Body of pancreas (tissue), 4 donors: Measurements from ENCODE around the gene PARD6B.

Source experiments
- CTCF ChIP-seq, 7 experiments: fragments of 450-650 bp in 4 of 7; fragments of 200-600 bp in 3 of 7; sonication (generic) in 3 of 7; IDR thresholded peaks; one replicate each; pipeline ENCODE4 v1.5.1; 2016 to 2019; ENCODE audit warnings: antibody characterized with exemption in 7 of 7
- POLR2A ChIP-seq, 3 donors: fragments of 450-650 bp; IDR thresholded peaks; one replicate each; pipeline ENCODE4 v1.6.1; 2016; ENCODE audit warnings: antibody characterized with exemption in 3 of 3, mild to moderate bottlenecking in 2 of 3

- no peak for TF ChIP-seq CTCF (IDR thresholded peaks at IDR 0.05)
- TF ChIP-seq POLR2A (IDR thresholded peaks at IDR 0.05): no peak
These were observed 52.5 kb downstream of the PARD6B start for GRCh38 chr20:50783903-50784302.
